OCI-LY7 (cell line): ENCODE measurements around the gene RPL38. TPM values are rescaled to one million over a fixed set of nuclear protein-coding genes. Genes with fewer than 3 reads are reported as not detected.

ENCODE experiments used
- BruUV-seq: library from RNA; stranded (reverse); fragments of 400-500 nt; replicated peaks from 2 replicates; lab custom pipeline; 2021; lab: Mats Ljungman, UMichigan
- CTCF ChIA-PET: fragments of 300-600 bp; sonication (Branson Sonifier 250); formaldehyde crosslinking; loops from one replicate; lab custom pipeline; 2022; ENCODE audit warnings: antibody characterized with exemption; ENCODE audit not compliant: unreplicated experiment; lab: Charles Lee
- POLR2A ChIA-PET: fragments of 300-600 bp; sonication (Branson Sonifier 250); formaldehyde crosslinking; loops from one replicate; lab custom pipeline; 2022; ENCODE audit warnings: antibody characterized with exemption; lab: Charles Lee
- DNase-seq: peaks from one replicate; pipeline ENCODE4 v3.0.0-alpha.2; 2015; ENCODE audit warnings: low spot score
- H2AFZ ChIP-seq: fragments of 200-600 bp; sonication (generic), shearing (Covaris generic); 2 replicates; pipeline ENCODE4 v1.6.1; 2014; ENCODE audit warnings: mild to moderate bottlenecking, antibody characterized with exemption, low read length, moderate library complexity
- H3K27ac ChIP-seq: fragments of 200-600 bp; sonication (generic); 2 replicates; pipeline ENCODE4 v1.5.1; 2014; ENCODE audit warnings: mixed run types, low read depth, mild to moderate bottlenecking, moderate library complexity, low read length, inconsistent platforms; ENCODE audit not compliant: poor library complexity, severe bottlenecking
- H3K36me3 ChIP-seq: fragments of 200-600 bp; sonication (generic); 2 replicates; pipeline ENCODE4 v1.6.1; 2014; ENCODE audit warnings: mild to moderate bottlenecking, antibody characterized with exemption, low read length, moderate library complexity, mixed read lengths; ENCODE audit not compliant: insufficient read depth
- H3K4me1 ChIP-seq: fragments of 200-600 bp; sonication (generic); 2 replicates; pipeline ENCODE4 v1.5.1; 2014; ENCODE audit warnings: mild to moderate bottlenecking, low read length; ENCODE audit not compliant: insufficient read depth, poor library complexity, severe bottlenecking
- H3K4me2 ChIP-seq: fragments of 200-600 bp; sonication (generic); 2 replicates; pipeline ENCODE4 v1.6.1; 2014; ENCODE audit warnings: mild to moderate bottlenecking, low read length
- H3K4me3 ChIP-seq: fragments of 200-600 bp; sonication (generic); 2 replicates; pipeline ENCODE4 v1.5.1; 2014; ENCODE audit warnings: mild to moderate bottlenecking, low read depth, low read length; ENCODE audit not compliant: poor library complexity, severe bottlenecking
- H3K79me2 ChIP-seq: fragments of 200-600 bp; sonication (generic); 2 replicates; pipeline ENCODE4 v1.6.1; 2016; ENCODE audit warnings: low read depth, mild to moderate bottlenecking, low read length, moderate library complexity, mixed read lengths; ENCODE audit not compliant: insufficient read depth
- H3K9me2 ChIP-seq: fragments of 200-600 bp; sonication (generic); 2 replicates; pipeline ENCODE4 v1.6.1; 2016; ENCODE audit warnings: mild to moderate bottlenecking, low read length, mixed read lengths; ENCODE audit not compliant: insufficient read depth
- H3K9me3 ChIP-seq: fragments of 200-600 bp; sonication (generic); 2 replicates; pipeline ENCODE4 v1.6.1; 2014; ENCODE audit warnings: mild to moderate bottlenecking, mixed run types, low read length, mixed read lengths
- H4K20me1 ChIP-seq: fragments of 200-600 bp; sonication (generic); 2 replicates; pipeline ENCODE4 v1.6.1; 2014; ENCODE audit warnings: mild to moderate bottlenecking, antibody characterized with exemption, low read length, moderate library complexity, mixed read lengths; ENCODE audit not compliant: insufficient read depth
- CTCF ChIP-seq: fragments of 200-600 bp; sonication (generic); conservative IDR thresholded peaks from 2 replicates; pipeline ENCODE4 v1.5.1; 2014; ENCODE audit warnings: mild to moderate bottlenecking, antibody characterized with exemption, low read length, moderate library complexity, mixed read lengths
- EZH2phosphoT487 ChIP-seq: fragments of 200-600 bp; sonication (generic); IDR thresholded peaks from 2 replicates; pipeline ENCODE4 v1.6.1; 2018; ENCODE audit warnings: low read depth, borderline replicate concordance, mild to moderate bottlenecking, mixed run types, antibody characterized with exemption, low read length, moderate library complexity, mixed read lengths
- intact Hi-C: fragments of 100-400 bp; cut with micrococcal nuclease; formaldehyde crosslinking; loops from one replicate; pipeline ENCODE4 v1.10.0; 2022; ENCODE audit not compliant: unreplicated experiment
- total RNA-seq, 2 experiments: library from RNA; depleted of rRNA in 1 of 2; stranded (reverse); fragments of >200 nt in 1 of 2; shearing (Covaris generic) in 1 of 2; gene quantifications; 2 replicates each; pipeline ENCODE4 v1.2.3, GENCODE V29; 2014 to 2022

RPL38 gene
- total RNA-seq, 2 experiments from 2014 or later = 1,845 to 4,732 TPM

DNA sequence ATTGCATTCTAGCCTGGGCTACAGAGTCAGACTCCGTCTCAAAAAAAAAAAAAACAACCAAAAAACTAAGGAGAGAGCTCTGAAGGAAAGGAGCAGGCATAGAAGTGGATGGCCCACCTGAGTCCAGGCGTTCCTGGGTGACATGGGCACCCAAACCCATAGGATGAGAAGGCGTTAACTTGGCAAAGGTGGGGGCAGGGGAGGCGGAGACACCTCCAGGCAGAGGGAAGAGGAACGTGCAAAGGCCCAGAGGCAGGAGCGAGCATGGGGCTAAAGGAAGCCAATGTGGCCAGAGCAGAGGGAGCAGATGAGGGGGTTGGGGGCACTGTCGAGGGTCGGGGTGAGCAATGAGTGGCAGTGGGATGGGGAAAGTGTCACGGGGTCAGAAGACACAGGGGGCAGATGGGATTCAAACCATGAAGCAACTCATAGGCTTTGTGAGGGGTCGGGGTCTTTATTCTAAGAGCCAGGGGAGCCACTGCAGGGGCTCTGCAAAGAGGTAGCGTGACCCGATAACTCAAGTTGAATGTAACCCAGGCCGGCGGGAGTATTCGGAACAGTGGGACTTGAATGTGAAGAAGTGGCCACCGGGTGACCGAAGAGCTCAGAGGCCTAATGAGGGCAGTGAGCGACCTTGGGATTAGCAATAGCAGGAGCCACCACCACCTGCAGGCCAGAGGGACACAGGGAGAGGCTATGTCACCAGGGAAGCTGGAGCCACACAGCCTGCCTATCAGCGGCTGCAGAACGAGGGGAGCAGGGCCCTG, 21.7 kb downstream of the RPL38 start:
- no peak overlapping the region for H2AFZ ChIP-seq
- H4K20me1 ChIP-seq = no peaks in the 10 kb centered on the region
- H3K9me2 ChIP-seq = no peaks in the 10 kb centered on the region
- H3K4me2 ChIP-seq = no peak overlapping the region
- BruUV-seq = no TSS peak
- no peaks in the 10 kb centered on the region for H3K4me1 ChIP-seq
- no peak overlapping the region for H3K27ac ChIP-seq
- CTCF ChIA-PET = no interaction called here
- POLR2A ChIA-PET = interaction anchor here (0.6 to 0.7 kb wide), 2 partner anchors 223 to 1877 kb away, joined by 3 to 7 read pairs; no protein-coding TSS in a partner anchor
- no peak for TF ChIP-seq EZH2phosphoT487
- no peak for TF ChIP-seq CTCF
- H3K36me3 ChIP-seq = no peaks in the 10 kb centered on the region
- H3K4me3 ChIP-seq = no peak overlapping the region
- intact Hi-C loops = no loop called here
- no peak for DNase-seq
- no peaks in the 10 kb centered on the region for H3K79me2 ChIP-seq
- no peaks in the 10 kb centered on the region for H3K9me3 ChIP-seq

DNA sequence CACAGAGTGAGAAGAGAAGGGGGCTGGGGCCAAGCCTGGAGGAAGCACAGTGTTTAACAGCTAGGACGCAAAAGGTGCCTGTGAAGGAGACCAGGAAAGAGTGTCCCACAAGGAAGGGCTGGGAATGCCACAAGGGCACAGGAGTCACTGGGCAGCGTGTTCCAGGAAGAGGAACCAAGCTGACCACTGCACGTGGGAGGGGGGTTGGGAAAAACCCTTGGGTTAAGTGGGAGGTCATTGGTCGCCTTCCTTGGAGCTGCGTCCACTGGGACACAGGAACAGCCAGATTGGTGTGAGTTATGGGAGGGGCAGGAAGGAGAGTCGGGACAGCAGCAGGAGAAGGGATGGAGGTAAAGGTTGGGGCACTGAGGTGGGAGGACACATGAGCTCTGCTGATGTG, 22.8 kb downstream of the RPL38 start:
- intact Hi-C loops = no loop called here

More for the DNA sequence above, 22.8 kb downstream of the RPL38 start:
- Histone ChIP-seq H3K4me1 (no peaks in the 10 kb centered on the region), H3K4me3 (no peak overlapping the region), H3K36me3 (no peaks in the 10 kb centered on the region), H3K27ac (no peak overlapping the region), H2AFZ (no peak overlapping the region), H3K4me2 (no peak overlapping the region), H3K9me2 (no peaks in the 10 kb centered on the region), H3K9me3 (no peaks in the 10 kb centered on the region), H4K20me1 (no peaks in the 10 kb centered on the region), H3K79me2 (no peaks in the 10 kb centered on the region)
- ChIA-PET POLR2A (interaction anchor here (0.7 kb wide), 1 partner anchor 1878 kb away, joined by 3 read pairs; no protein-coding TSS in a partner anchor), CTCF (no interaction called here)
- TF ChIP-seq CTCF (no peak), EZH2phosphoT487 (no peak)
- BruUV-seq = no TSS peak
- DNase-seq = no peak
